Keratinocyte (primary cell): ENCODE data around the gene TMEM26. TPM values are rescaled to one million over a fixed set of nuclear protein-coding genes. Genes with fewer than 3 reads are reported as not detected.

ENCODE experiments used
- DNase-seq: peaks from one replicate; pipeline ENCODE4 v3.0.0-alpha.2; 2011; ENCODE audit warnings: low read depth, missing footprints, low spot score
- FAIRE-seq: peaks from 2 replicates; lab custom pipeline; 2011; peaks lifted over from hg19 to GRCh38; lab: Jason Lieb, UNC
- H2AFZ ChIP-seq: 2 replicates; pipeline ENCODE4 v1.6.0; 2012; ENCODE audit warnings: low read length, control low read depth, inconsistent platforms; ENCODE audit not compliant: control insufficient read depth
- H3K27ac ChIP-seq: 2 replicates; pipeline ENCODE4 v1.5.1; 2011; ENCODE audit warnings: low read length; ENCODE audit not compliant: control insufficient read depth, insufficient read depth
- H3K27me3 ChIP-seq: 3 replicates; pipeline ENCODE4 v1.6.0; 2011; ENCODE audit warnings: low read length; ENCODE audit not compliant: control insufficient read depth, insufficient read depth; ENCODE audit errors: extremely low read depth
- H3K36me3 ChIP-seq, 2 experiments: 2 replicates in 1 of 2; 3 replicates in 1 of 2; pipeline ENCODE4 v1.5.1; 2011; ENCODE audit warnings: low read length in 2 of 2, mild to moderate bottlenecking in 1 of 2; ENCODE audit not compliant: control insufficient read depth in 2 of 2, insufficient read depth in 2 of 2; ENCODE audit errors: extremely low read depth in 1 of 2
- H3K4me1 ChIP-seq: 3 replicates; pipeline ENCODE4 v1.5.1; 2011; ENCODE audit warnings: low read length; ENCODE audit not compliant: control insufficient read depth, insufficient read depth; ENCODE audit errors: extremely low read depth
- H3K4me2 ChIP-seq: 3 replicates; pipeline ENCODE4 v1.6.0; 2011; ENCODE audit warnings: low read depth, low read length; ENCODE audit not compliant: control insufficient read depth, insufficient read depth; ENCODE audit errors: extremely low read depth
- H3K4me3 ChIP-seq, 3 experiments: fragments of 200-600 bp in 1 of 3; sonication (generic) in 1 of 3; 2 replicates in 2 of 3; 3 replicates in 1 of 3; pipeline ENCODE4 v1.5.1; 2011 to 2016; ENCODE audit warnings: low read length in 3 of 3, mild to moderate bottlenecking in 3 of 3, control low read depth in 2 of 3, inconsistent platforms in 1 of 3, low read depth in 1 of 3, mixed read lengths in 1 of 3, mixed run types in 1 of 3, moderate library complexity in 1 of 3; ENCODE audit not compliant: control insufficient read depth in 2 of 3, insufficient read depth in 2 of 3; ENCODE audit errors: extremely low read depth in 1 of 3
- H3K79me2 ChIP-seq: 2 replicates; pipeline ENCODE4 v1.6.0; 2012; ENCODE audit warnings: low read length; ENCODE audit not compliant: control insufficient read depth, insufficient read depth
- H3K9ac ChIP-seq: 3 replicates; pipeline ENCODE4 v1.6.0; 2011; ENCODE audit warnings: low read length; ENCODE audit not compliant: control insufficient read depth, insufficient read depth; ENCODE audit errors: extremely low read depth
- H3K9me1 ChIP-seq: 3 replicates; pipeline ENCODE4 v1.6.0; 2011; ENCODE audit warnings: low read length; ENCODE audit not compliant: control insufficient read depth, insufficient read depth; ENCODE audit errors: extremely low read depth
- H3K9me3 ChIP-seq: 2 replicates; pipeline ENCODE4 v1.5.1; 2012; ENCODE audit warnings: low read depth, low read length; ENCODE audit not compliant: control insufficient read depth
- H4K20me1 ChIP-seq: 3 replicates; pipeline ENCODE4 v1.6.0; 2011; ENCODE audit warnings: low read length; ENCODE audit not compliant: control insufficient read depth, insufficient read depth; ENCODE audit errors: extremely low read depth
- CTCF ChIP-seq, 3 experiments: IDR thresholded peaks in 1 of 3; conservative IDR thresholded peaks in 1 of 3; optimal IDR thresholded peaks in 1 of 3; 2 replicates in 2 of 3; 3 replicates in 1 of 3; pipeline versions ENCODE3 to v1.5.1; 2011; ENCODE audit warnings: low read length in 3 of 3, mild to moderate bottlenecking in 3 of 3, moderate library complexity in 2 of 3, control low read depth in 1 of 3, inconsistent platforms in 1 of 3; ENCODE audit not compliant: insufficient read depth in 2 of 3; ENCODE audit errors: extremely low read depth in 1 of 3
- EZH2 ChIP-seq: IDR thresholded peaks from one replicate; pipeline ENCODE4 v1.6.1; 2012; ENCODE audit warnings: inconsistent platforms, mild to moderate bottlenecking, low read length, moderate library complexity
- dilution Hi-C: fragments of 300-500 bp; cut with MboI; formaldehyde crosslinking; loops from one replicate; pipeline ENCODE4 v1.7.0; 2020; ENCODE audit warnings: low sequenced_read_pairs; ENCODE audit not compliant: extremely low pct_ligation_motif_present
- polyA plus RNA-seq, 5 experiments: library from polyadenylated mRNA; depleted of rRNA in 3 of 5; stranded (reverse) in 3 of 5; stranded (forward) in 1 of 5; unstranded in 1 of 5; fragments of >200 nt; gene quantifications; 1 replicate in 1 of 5; 2 replicates in 3 of 5; 3 replicates in 1 of 5; pipeline versions ENCODE4 v1.2.1 to v1.2.3, GENCODE V29; 2011 to 2012; ENCODE audit warnings: missing spikeins in 2 of 5, low read depth in 1 of 5, low replicate concordance in 1 of 5

Gene TMEM26
- polyA plus RNA-seq, 1 donor (not counting 4 experiments of a cell fraction or from before 2014, with no cell fraction given), result not detected

DNA sequence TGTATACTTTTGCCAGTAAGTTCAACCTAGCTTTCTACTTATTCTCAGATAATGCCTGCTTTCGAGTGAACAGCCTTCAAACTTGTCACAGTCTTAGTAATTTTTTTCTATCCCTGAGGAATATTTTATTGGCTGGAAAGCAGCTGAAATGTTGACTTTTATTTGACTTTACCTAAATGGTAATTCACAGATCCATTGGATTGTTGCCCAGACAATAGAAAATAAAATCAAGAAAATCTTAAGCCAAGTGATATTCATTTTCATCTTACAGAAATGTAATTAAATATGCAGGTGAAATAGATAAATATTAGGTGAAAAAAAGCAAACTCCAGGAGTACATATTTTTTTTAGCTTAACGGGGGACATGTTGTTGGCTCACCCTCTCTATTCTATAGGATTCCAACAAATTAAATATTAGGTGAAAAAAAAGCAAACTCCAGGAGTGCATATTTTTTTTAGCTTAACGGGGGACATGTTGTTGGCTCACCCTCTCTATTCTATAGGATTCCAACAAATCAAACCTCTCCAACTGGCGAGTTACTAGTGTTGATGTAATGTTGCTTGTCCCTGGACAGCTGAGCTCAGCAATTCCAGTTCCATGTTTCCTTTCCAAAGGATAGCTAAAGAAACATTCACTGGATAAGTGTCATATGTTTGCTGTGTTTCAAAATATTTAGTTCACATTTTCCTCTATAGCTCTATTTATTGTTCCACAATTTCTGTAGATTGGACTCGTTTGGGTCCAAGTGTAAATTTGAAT is 4.2 kb downstream of the TMEM26 start:
- TF ChIP-seq CTCF (optimal IDR thresholded peaks at IDR 0.05 in 1 of 3, IDR thresholded peaks at IDR 0.05 in 1 of 3, conservative IDR thresholded peaks at IDR 0.05 in 1 of 3; ENCODE audit: extremely low read depth in 1 of 3, insufficient read depth in 2 of 3, low read length in 3 of 3) (no peak), EZH2 (no peak)
- dilution Hi-C loops, result no loop called here
- Histone ChIP-seq H3K79me2 (no peaks in the 10 kb centered on the region), H3K4me2 (no peak overlapping the region), H3K27ac (no peak overlapping the region), H3K9me3 (no peaks in the 10 kb centered on the region), H2AFZ (no peak overlapping the region), H3K9ac (no peak overlapping the region), H3K4me3 (no peak overlapping the region), H4K20me1 (no peaks in the 10 kb centered on the region), H3K27me3 (peaks cover 21% of the 10 kb centered on the region), H3K9me1 (no peaks in the 10 kb centered on the region), H3K36me3 (no peaks in the 10 kb centered on the region), H3K4me1 (no peaks in the 10 kb centered on the region)
- no peak for DNase-seq
- FAIRE-seq, result no peak

GRCh38 chr10:61448091-61448490 is 5.1 kb downstream of the TMEM26 start:
- Histone ChIP-seq H3K4me1 (no peaks in the 10 kb centered on the region), H3K36me3 (no peaks in the 10 kb centered on the region), H3K4me3 (no peak overlapping the region), H3K79me2 (no peaks in the 10 kb centered on the region), H3K9me3 (no peaks in the 10 kb centered on the region), H4K20me1 (no peaks in the 10 kb centered on the region), H3K9me1 (no peaks in the 10 kb centered on the region), H3K9ac (no peak overlapping the region), H2AFZ (no peak overlapping the region), H3K4me2 (no peak overlapping the region), H3K27me3 (peaks cover 13% of the 10 kb centered on the region), H3K27ac (no peak overlapping the region)
- DNase-seq (no peak), FAIRE-seq (no peak)
- dilution Hi-C loops, result no loop called here
- TF ChIP-seq CTCF (optimal IDR thresholded peaks at IDR 0.05 in 1 of 3, IDR thresholded peaks at IDR 0.05 in 1 of 3, conservative IDR thresholded peaks at IDR 0.05 in 1 of 3; ENCODE audit: extremely low read depth in 1 of 3, insufficient read depth in 2 of 3, low read length in 3 of 3), result no peak
- TF ChIP-seq EZH2, result no peak
